Stimulated activated CD4-positive, alpha-beta T cell treated with anti-CD3 and anti-CD28 coated beads, Interleukin-15, amount 100 ng/mL, for 1 hour (primary cell): ENCODE data around the gene PRUNE2.
"Not testable (repeated sequence)": the region's sequence is repeated elsewhere in the genome, so short reads cannot be mapped to it uniquely, and the experiment has no call there.

ENCODE experiments used
- DNase-seq, 2 donors: peaks; one replicate each; pipeline ENCODE4 v3.0.0-alpha.2; 2020; ENCODE audit warnings: low read depth in 1 of 2, low spot score in 1 of 2

Gene PRUNE2, protein sequence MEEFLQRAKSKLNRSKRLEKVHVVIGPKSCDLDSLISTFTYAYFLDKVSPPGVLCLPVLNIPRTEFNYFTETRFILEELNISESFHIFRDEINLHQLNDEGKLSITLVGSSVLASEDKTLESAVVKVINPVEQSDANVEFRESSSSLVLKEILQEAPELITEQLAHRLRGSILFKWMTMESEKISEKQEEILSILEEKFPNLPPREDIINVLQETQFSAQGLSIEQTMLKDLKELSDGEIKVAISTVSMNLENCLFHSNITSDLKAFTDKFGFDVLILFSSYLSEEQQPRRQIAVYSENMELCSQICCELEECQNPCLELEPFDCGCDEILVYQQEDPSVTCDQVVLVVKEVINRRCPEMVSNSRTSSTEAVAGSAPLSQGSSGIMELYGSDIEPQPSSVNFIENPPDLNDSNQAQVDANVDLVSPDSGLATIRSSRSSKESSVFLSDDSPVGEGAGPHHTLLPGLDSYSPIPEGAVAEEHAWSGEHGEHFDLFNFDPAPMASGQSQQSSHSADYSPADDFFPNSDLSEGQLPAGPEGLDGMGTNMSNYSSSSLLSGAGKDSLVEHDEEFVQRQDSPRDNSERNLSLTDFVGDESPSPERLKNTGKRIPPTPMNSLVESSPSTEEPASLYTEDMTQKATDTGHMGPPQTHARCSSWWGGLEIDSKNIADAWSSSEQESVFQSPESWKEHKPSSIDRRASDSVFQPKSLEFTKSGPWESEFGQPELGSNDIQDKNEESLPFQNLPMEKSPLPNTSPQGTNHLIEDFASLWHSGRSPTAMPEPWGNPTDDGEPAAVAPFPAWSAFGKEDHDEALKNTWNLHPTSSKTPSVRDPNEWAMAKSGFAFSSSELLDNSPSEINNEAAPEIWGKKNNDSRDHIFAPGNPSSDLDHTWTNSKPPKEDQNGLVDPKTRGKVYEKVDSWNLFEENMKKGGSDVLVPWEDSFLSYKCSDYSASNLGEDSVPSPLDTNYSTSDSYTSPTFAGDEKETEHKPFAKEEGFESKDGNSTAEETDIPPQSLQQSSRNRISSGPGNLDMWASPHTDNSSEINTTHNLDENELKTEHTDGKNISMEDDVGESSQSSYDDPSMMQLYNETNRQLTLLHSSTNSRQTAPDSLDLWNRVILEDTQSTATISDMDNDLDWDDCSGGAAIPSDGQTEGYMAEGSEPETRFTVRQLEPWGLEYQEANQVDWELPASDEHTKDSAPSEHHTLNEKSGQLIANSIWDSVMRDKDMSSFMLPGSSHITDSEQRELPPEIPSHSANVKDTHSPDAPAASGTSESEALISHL (N-terminal part only)

DNA sequence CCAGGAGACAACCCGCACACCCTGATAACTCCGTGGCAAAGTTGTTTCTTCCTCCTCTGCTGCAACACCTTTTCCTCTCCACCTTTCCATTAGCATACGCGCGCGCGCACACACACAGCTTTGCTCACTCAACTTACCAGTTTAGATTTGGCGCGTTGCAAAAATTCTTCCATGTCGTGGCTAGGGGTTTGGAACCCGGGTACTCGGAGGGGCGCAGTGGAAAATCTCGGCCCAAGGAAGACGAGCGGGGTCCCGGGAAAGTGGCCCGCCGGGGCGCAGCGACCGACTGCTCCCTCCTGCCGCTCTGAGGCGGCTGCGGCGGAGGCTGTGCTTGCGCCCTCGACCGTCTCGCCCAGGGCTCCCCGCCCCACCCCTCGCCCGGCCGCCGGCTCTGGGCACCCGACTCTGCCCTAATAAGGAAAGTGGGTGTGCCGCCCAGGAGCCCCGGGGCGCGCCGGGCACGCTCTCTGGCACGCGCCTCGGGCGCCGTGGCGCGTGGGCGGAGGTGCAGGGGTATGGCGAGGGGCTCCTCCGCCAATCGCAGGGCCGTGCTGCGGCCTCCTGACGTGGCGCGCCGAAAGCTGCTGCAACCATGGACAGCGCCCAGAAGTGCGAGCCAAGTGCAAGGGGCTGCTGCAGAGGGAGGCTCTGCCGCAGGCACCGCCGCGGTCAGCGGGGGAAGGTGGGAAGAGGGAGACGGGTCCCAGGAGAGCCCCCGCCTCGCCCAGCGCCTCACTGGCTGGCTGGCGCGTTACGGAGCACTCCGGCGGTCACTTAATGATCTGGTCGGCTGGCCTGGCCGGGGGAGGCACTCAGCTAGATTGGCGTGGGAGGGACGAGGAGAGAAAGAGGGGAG, at the start of gene PRUNE2:
Gene PRUNE2 (minus strand): TSS at position 324 of the 856 bp plus-strand sequence. CDS start 151 bp downstream, at position 173.
- DNase-seq: no peak

DNA sequence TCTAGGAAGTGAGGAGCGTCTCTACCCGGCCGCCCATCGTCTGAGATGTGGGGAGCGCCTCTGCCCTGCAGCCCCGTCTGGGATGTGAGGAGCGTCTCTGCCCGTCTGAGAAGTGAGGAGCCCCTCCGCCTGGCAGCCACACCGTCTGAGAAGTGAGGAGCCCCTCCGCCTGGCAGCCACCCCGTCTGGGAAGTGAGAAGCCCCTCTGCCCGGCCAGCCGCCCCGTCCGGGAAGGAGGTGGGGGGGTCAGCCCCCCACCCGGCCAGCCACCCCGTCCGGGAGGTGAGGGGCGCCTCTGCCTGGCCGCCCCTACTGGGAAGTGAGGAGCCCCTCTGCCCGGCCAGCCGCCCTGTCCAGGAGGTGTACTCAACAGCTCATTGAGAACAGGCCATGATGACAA, 49.5 kb upstream of the PRUNE2 start:
- not testable (repeated sequence) for DNase-seq

DNA sequence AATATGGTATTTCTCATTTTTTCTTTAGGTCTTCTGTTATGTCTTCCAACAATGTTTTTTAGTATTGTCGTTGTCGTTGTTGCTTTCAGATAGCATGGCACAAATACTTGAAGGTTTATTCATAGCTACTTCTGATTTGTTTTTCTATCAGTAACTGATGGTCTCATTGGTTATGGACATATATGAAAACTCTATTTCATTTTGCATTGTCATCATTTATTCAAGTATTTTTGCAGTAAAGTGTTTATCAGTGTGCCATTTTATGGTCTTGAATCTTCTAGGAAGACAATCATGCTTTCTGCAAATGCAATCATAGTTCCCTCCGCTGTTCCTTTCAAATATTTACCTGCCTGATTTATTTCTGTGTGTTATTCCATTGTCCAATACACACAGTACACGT, 44.0 kb upstream of the PRUNE2 start:
- DNase-seq: no peak

DNA sequence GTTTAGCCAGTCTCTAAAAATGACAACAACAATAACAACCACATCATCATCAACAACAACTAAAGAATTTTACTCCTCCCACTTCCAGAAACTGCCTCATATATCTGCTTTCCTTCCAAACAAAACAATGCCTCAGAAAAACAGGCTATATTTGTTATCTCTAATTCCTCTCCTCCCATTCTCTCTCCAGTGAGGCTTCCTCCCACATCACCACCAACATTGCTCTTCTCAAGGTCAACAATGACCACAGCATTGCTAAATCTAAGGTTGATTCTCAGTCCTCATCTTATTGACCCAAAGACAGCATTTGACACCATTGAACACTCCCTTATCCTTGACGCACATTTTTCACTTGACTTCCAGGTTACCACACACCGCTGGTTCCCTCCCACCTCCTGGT, 38.1 kb upstream of the PRUNE2 start:
- DNase-seq: no peak

DNA sequence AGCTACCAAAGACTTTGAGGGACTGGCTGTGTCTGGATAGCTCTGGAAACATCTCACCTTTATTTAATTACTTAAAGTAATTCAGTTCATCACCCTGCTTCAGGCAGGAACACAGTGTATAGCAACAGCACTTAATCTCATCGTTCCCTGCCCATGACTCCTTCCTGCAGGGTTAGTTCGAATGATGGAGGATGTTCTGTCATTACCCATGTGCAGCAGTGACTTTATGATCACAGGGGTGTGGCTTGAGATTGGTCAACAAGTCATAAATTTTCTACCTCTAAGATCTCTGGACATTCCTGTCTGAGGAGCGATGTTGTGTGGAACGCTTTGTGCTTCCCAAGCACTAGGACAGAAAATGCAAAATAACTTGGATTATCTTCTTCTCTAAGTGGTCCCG, 37.1 kb upstream of the PRUNE2 start:
- no peak for DNase-seq

DNA sequence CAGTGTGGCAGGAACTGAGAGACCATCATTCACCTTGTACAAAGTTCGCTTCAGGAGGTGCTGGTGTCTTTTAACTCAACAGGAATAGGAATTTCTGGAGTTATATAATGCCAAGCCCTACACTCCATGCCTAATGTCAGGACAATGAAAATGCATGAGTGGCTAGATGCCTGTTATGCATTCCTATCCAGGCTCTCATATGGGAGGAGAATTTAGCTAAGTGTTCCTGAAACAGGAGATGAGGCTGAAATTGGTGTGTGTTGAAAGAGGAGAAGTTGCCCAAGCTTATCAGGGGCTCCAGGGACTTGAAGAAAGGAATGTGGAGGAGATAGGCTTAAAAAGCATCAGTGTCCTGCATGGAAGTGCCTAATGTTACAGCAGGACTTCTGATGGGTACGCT, 26.8 kb upstream of the PRUNE2 start:
- DNase-seq: no peak

DNA sequence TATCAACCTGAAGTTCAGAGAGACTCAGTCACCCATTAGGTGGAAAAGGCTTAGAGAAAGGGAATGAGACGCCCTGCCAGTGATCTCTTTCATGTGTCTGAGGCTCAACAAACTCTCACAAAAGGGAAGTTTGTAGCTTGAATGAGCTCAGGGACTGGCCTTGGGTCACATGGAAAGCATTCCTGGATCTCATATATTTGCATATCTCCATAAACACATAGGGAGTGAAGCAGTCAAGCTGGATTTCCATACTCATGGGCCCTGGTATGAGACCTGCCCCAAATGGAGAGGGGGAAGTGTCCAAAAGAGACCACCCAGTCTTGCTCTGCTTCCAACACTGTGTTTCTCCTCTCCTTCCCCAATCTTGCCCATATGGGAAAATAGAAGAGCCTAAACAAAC, 26.4 kb upstream of the PRUNE2 start:
- DNase-seq: no peak

DNA sequence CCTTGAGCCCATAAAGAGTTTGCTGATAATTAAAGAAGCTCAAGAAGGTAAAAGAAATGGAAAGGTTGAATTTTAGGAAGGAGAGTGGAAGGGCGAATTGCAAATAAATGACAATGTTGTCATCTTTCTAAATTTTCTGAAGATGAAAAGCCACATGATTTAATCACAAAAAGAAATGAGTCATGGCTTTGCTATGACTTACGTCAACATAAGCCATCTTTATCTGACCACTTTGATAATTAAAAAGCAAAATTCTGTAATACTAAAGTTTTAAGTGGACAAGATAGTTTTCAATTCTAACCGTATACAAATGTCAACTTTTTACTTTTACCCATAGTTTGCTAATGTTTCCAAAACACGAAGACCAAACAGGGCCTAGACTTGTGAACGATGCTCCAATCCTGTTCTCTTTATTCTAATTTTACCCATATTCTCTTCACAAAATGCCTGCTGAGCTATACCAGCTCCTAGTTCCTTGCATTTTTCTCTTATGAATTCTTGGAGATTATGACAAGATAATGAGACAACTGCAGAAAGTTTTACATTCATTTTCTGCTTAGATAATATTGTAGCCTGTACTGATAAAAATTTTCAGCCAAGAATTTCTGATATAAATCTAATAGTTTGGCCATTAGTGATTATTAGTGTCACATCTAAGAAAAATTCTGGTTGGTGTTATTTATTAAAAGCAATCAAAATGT, 21.8 kb upstream of the PRUNE2 start:
- no peak for DNase-seq

DNA sequence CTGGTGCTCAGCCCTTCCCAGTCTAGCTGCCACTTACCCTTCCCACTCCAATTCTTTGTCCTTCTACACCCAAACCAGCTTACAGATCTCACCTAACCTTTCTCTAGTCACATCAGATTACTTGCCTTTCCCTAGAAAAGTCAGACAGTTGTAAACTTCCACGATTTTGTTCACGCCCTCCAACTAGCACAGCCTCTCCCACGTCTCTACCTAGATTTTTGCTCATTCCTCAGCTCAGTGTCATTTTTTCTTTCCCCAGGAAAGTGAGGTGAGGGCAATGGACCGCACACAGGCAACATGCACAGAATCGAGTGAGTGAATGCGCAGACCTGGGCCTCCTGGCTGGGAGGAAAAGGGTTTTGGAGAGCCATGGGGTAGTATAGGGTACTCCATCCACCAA, 20.9 kb upstream of the PRUNE2 start:
- no peak for DNase-seq

DNA sequence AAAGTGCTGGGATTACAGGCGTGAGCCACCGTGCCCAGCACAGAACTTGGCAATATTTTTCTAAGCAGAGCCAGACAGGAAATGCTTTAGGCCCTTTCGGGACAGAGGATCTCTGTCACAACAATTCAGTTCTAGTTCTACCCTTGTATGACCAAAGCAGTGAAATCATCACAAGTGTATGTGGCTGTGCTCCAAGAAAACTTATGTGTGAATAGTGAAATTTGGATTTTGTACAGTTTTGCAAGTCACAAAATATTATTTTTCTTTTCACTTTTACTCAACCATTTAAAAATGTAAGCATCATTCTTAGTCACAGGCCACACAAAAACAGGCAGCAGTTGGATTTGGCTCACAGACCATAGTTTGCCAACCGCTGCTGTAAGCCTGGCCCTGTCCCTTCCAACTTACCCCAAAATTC, 20.4 kb upstream of the PRUNE2 start:
- no peak for DNase-seq

DNA sequence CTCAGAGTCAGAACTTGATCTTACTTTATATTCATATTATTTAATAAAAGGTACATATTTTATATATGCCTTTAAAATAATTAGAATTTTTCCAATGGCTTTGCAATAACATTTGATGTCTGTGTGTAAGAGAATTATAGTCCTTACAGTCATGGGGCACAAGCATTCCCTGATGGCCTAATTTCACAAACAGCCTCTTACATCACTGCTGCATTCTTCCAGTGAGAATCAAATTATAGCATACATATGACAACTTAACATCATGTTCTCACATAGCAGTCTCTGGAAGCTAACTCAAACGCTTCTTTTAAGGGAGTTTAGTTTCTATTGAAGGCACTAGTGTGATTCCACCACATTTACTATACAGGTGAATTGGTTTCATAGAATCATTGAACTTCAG, 15.3 kb upstream of the PRUNE2 start:
- DNase-seq: no peak

DNA sequence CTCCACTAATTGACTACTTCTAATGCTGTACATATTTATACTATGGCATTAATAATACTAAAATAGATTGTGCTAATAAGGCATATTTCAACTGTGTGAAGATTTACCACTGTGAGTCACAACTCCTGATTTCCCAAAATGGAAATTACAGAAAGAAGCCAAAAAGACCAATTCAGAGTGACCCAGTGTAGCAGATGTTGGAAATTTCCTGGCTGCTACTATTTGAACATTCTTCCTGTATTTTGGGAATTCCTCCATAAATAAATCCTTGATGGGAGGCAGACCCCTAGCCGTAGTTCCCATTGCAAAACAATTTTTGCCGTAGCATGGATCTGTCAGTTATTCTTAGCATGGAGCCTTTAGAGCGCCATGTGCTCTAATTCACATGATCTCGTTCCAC, 11.4 kb upstream of the PRUNE2 start:
- no peak for DNase-seq

DNA sequence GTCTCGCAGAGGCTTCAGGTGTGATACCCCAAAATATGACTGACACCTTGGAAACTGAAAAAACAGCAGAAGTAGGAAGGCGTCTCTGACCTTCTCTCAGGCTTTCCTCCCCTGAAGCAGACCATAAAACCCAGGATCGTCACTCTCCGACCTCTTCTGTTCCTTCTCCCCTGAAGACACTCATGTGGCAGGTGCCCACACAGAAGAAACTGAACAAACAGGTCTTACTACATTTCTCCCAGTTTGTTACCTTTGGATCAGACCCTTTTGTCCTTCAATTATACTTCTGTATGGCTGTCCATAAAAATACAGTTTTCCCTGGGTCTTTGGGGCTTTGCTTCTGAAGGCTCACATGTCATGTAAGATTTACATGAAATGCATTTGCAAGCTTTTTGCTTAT, 10.3 kb upstream of the PRUNE2 start:
- DNase-seq: no peak

DNA sequence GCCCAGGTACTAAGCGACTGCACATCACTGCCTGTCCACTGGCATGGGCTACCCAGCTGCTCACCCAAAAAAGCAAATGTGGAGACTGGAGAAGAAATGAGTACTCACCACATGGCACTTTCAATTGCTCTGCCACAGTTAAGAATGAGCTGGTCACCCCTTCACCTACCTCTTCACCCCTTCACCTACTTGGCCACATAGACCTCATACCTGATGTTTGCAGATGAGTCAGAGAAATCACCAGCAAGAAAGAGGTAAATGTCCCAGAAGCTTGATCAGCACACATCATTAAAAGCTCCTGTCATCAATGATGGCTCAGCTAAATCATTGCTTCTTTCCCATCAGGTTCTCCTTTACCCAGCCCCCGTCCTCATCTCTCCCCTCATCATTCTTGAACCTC, 7.6 kb upstream of the PRUNE2 start:
- no peak for DNase-seq

DNA sequence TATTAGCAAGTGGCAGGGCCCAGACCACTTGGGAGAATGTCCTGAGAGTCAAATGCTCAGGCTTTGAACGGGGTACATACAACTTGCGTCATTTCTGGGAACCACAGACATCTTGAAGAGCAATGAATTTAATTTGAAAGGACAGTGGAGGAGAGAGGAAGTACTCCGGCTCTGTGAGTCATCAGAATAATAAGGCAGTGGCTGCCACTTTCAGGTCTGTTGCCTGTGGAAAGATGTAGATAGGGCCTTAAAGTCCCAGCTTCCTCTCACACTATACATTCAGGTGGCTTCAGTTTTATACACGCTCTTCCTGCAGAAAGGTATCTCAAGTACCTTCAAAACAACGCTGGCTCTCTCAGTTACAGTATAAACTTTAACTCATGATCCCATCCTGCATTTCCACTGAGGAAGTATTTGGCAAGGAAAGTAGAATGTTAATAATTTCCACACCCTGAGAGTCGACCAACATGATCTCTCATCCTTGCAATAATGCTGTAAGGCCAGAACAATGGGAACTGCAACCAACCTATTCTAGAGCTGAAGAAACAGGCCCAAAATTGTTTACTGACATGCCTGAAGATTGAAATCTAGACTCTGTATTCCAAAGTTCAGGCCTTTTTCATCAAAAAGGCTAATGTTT, 6.8 kb upstream of the PRUNE2 start:
- DNase-seq: no peak

DNA sequence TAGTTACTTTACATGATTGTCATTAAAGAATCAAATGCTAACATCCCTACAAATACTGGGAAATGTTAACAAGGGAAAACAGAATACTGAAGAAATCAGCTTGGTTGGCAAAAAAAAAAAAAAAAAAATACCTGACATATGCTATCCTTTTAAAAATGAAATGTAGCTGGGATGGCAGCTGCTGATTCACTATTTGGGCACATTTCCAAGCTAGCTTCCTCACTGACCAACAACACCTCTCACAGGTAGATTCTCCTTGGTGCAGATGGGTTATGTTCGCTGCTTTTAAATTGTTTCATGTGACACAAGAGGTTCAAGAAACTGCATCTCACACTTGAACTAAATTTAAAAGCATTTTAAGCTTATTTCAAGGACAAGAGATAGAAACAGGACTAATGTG, 6.1 kb upstream of the PRUNE2 start:
- no peak for DNase-seq

DNA sequence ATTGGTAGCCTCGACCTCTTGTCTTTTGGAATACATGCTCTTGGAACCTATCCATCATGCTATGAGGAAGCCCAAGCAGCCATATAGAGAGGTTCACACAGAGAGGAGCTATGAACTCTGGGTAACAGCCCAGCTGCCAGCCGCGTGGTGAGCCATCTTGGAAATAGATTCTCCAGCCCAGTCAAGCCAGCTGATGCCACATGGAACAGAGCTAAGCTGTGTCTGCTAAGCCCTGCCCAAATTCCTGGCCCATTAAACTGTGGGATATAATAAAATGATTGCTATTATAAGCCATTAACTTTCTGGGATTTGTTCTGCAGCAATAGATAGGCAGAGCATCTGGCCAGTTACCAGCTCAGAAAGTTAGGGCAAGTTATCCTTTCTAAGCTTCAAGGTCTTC, 4.9 kb upstream of the PRUNE2 start:
- no peak for DNase-seq

DNA sequence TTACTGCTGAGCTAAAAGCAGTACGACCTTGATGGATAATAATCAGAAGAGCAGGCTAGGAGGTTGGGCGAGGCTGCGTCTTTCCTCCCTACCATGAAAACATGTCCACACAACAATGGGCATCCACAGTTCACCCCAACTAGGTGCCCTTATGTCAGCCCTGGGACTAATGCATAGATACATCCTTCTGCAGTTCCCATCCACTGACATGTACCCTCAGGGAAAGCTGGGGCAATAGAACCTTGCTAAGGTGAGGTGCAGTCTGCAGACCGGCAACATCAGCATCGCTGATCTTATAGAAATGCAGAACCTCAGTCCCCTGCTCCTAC, 697 bp upstream of the PRUNE2 start:
- DNase-seq: no peak

DNA sequence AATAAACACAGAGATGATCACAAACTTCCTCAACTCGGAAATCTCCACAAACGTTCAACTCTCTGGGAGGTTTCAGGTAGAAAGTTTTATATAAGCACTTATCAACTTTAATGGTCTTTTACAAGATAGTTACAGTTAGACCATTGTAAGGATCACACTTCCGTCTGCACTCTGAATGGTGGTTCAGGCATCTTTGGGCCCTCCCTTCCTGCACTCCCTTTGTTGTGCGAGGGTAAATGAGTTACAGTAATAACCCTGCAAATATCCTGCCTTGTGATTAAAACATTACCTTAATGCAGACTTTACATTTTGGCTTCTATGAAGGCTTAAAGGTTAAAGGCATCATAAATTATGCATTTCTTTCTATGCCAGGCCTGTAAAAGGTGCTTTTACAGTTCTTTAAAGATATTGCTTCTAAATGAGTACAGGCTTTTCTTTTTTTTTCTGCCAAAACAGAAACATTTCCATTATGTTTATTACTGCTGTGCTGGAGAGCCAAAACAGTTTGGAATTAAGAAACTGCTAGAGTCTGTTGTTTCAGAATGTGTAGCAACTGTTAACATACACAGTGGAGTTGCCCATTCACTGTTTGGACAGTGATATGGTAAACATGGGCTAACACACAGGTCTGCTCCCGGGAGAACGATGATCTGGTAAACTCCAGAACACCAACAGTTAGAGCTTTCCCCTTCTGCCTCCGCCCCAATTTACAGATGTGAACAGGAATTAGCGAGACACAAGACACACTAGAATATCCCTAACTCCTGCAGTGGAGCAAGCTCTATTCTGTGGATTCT, 1.1 kb downstream of the PRUNE2 start:
- DNase-seq: no peak
